ENCODE data around the gene MAGIX. TPM values are rescaled to one million over a fixed set of nuclear protein-coding genes. Genes with fewer than 3 reads are reported as not detected.
"Not testable (repeated sequence)": the region's sequence is repeated elsewhere in the genome, so short reads cannot be mapped to it uniquely, and the experiment has no call there.

Gene MAGIX
- polyA plus RNA-seq, 3 donors, result 1.1 to 2.0 (median 1.5) TPM

- Histone ChIP-seq H3K4me1 (ENCODE audit: control insufficient read depth in 1 of 2, insufficient read depth in 2 of 2, low read length in 2 of 2) (peaks cover 9 to 10% of the 10 kb centered on the region in 2 donors), H2AFZ (ENCODE audit: insufficient read depth, low read depth, low read length, poor library complexity, severe bottlenecking) (peak overlapping the region; percentile 46)
- H3K4me2 ChIP-seq (replicated peaks; ENCODE audit: extremely low read depth, low read length, poor library complexity, severe bottlenecking); DNase-seq; H3K9ac ChIP-seq (ENCODE audit: insufficient read depth, low read length, poor library complexity, severe bottlenecking); H3K4me3 ChIP-seq (replicated peaks in 1 of 3; ENCODE audit: low read depth in 2 of 3, low read length in 3 of 3); H3K27me3 ChIP-seq (ENCODE audit: control insufficient read depth in 2 of 2, insufficient read depth in 2 of 2, low read length in 2 of 2); H3K9me3 ChIP-seq (replicated peaks in 1 of 2; ENCODE audit: control insufficient read depth in 1 of 2, insufficient read depth in 1 of 2, low read length in 2 of 2); H3K4me3 Mint-ChIP-seq; H3K36me3 ChIP-seq (replicated peaks in 1 of 2; ENCODE audit: control insufficient read depth in 1 of 2, insufficient read depth in 2 of 2, low read length in 2 of 2); H4K20me1 ChIP-seq (ENCODE audit: insufficient read depth, low read length); H3K79me2 ChIP-seq (ENCODE audit: insufficient read depth, low read length); H3K27me3 Mint-ChIP-seq (ENCODE audit: low read depth in 3 of 3); H3K27ac Mint-ChIP-seq; intact Hi-C loops (cut with micrococcal nuclease); H3K36me3 Mint-ChIP-seq; H3K27ac ChIP-seq (ENCODE audit: low read depth in 1 of 2, low read length in 2 of 2): not testable (repeated sequence)
- H3K4me1 Mint-ChIP-seq, result peaks cover 12% of the 10 kb centered on the region
- peaks cover 0 to 25% (median 7%) of the 10 kb centered on the region in 7 donors for H3K9me3 Mint-ChIP-seq
- WGBS (ENCODE audit: insufficient coverage), result 93% methylated on average over 3 of the region's 14 CpGs
Measured at GRCh38 chrX:49149291-49149690, 13.3 kb upstream of the MAGIX start.

GRCh38 chrX:49153467-49153866 is 9.1 kb upstream of the MAGIX start:
- no peaks in the 10 kb centered on the region for H3K27me3 ChIP-seq (ENCODE audit: control insufficient read depth in 2 of 2, insufficient read depth in 2 of 2, low read length in 2 of 2)
- H3K36me3 Mint-ChIP-seq, result no peaks in the 10 kb centered on the region
- H3K4me1 Mint-ChIP-seq, result peaks cover 20% of the 10 kb centered on the region
- no peak overlapping the region for H3K4me2 ChIP-seq (replicated peaks; ENCODE audit: extremely low read depth, low read length, poor library complexity, severe bottlenecking)
- no peaks in the 10 kb centered on the region for H3K36me3 ChIP-seq (replicated peaks in 1 of 2; ENCODE audit: control insufficient read depth in 1 of 2, insufficient read depth in 2 of 2, low read length in 2 of 2)
- no peak overlapping the region for H3K9ac ChIP-seq (ENCODE audit: insufficient read depth, low read length, poor library complexity, severe bottlenecking)
- H3K9me3 ChIP-seq (replicated peaks in 1 of 2; ENCODE audit: control insufficient read depth in 1 of 2, insufficient read depth in 1 of 2, low read length in 2 of 2), result no peaks in the 10 kb centered on the region
- TF ChIP-seq CTCF (IDR thresholded peaks at IDR 0.05), result no peak
- peaks cover 15 to 21% of the 10 kb centered on the region in 2 donors for H3K4me1 ChIP-seq (ENCODE audit: control insufficient read depth in 1 of 2, insufficient read depth in 2 of 2, low read length in 2 of 2)
- H3K27ac ChIP-seq (ENCODE audit: low read depth in 1 of 2, low read length in 2 of 2), result no peak overlapping the region
- no CpG with 5 or more reads among the region's 1 CpG for WGBS (ENCODE audit: insufficient coverage)
- H3K4me3 Mint-ChIP-seq, result no peak overlapping the region
- intact Hi-C loops (cut with micrococcal nuclease), result no loop called here
- no peak overlapping the region for H2AFZ ChIP-seq (ENCODE audit: insufficient read depth, low read depth, low read length, poor library complexity, severe bottlenecking)
- H3K9me3 Mint-ChIP-seq, result peaks cover 0 to 18% (median 8%) of the 10 kb centered on the region in 7 donors
- no peak for DNase-seq
- no peaks in the 10 kb centered on the region for H4K20me1 ChIP-seq (ENCODE audit: insufficient read depth, low read length)
- H3K4me3 ChIP-seq (replicated peaks in 1 of 3; ENCODE audit: low read depth in 2 of 3, low read length in 3 of 3), result no peak overlapping the region
- H3K27ac Mint-ChIP-seq, result no peak overlapping the region
- H3K79me2 ChIP-seq (ENCODE audit: insufficient read depth, low read length), result no peaks in the 10 kb centered on the region
- no peaks in the 10 kb centered on the region for H3K27me3 Mint-ChIP-seq (ENCODE audit: low read depth in 3 of 3)
